Prostate gland (tissue), 2 donors: ENCODE measurements around the gene SGK1. TPM values are rescaled to one million over a fixed set of nuclear protein-coding genes. Genes with fewer than 3 reads are reported as not detected.

Source experiments
- DNase-seq: peaks from one replicate; pipeline ENCODE4 v3.0.0-alpha.2; 2019; ENCODE audit warnings: low spot score
- H3K27ac ChIP-seq, 2 donors: fragments of 200-600 bp; sonication (generic); 2 replicates each; pipeline ENCODE4 v1.5.1; 2017 to 2019
- H3K27me3 ChIP-seq: fragments of 200-600 bp; sonication (generic); replicated peaks from 2 replicates; pipeline ENCODE4 v1.5.1; 2019; ENCODE audit not compliant: insufficient read depth
- H3K36me3 ChIP-seq, 2 donors: fragments of 200-600 bp; sonication (generic); 1 replicate in 1 of 2; 2 replicates in 1 of 2; pipeline versions ENCODE4 v1.5.1 to v1.8.1; 2017 to 2019
- H3K4me1 ChIP-seq: fragments of 200-600 bp; sonication (generic); replicated peaks from 2 replicates; pipeline ENCODE4 v1.5.1; 2019
- H3K4me3 ChIP-seq, 2 donors: fragments of 200-600 bp; sonication (generic); 2 replicates each; pipeline ENCODE4 v1.5.1; 2017 to 2019
- H3K9me3 ChIP-seq: fragments of 200-600 bp; sonication (generic); 2 replicates; pipeline ENCODE4 v1.5.1; 2017
- POLR2A ChIP-seq: fragments of 450-650 bp; IDR thresholded peaks from one replicate; pipeline ENCODE4 v1.6.1; 2016; ENCODE audit warnings: antibody characterized with exemption, mild to moderate bottlenecking
- POLR2AphosphoS5 ChIP-seq: sonication (generic); formaldehyde crosslinking; IDR thresholded peaks from one replicate; pipeline ENCODE4 v1.6.1; 2017; ENCODE audit warnings: antibody characterized with exemption
- WGBS: methylation state at CpG from one replicate; pipeline ENCODE4 v1.1.5; 2018; 5-methylcytosine and 5-hydroxymethylcytosine counted together
- intact Hi-C: fragments of 100-400 bp; cut with DNase I; formaldehyde crosslinking; loops from one replicate; pipeline ENCODE4 v1.14.2; 2022
- total RNA-seq, 2 donors: library from RNA; depleted of rRNA; stranded (reverse); fragments of >200 nt; gene quantifications; one replicate each; pipeline ENCODE4 v1.1.0, GENCODE V29; 2016
- TF ChIP-seq, protein P1 (sequence below), 4 experiments: fragments of 200-600 bp in 2 of 4; fragments of 450-650 bp in 2 of 4; sonication (generic) in 2 of 4; IDR thresholded peaks; 1 replicate in 3 of 4; 2 replicates in 1 of 4; pipeline ENCODE4 v1.5.1; 2016 to 2019; ENCODE audit warnings: antibody characterized with exemption in 4 of 4, mild to moderate bottlenecking in 2 of 4, moderate library complexity in 2 of 4

Gene SGK1
- total RNA-seq, 2 donors from 2014 or later, result 243 to 260 TPM

DNA sequence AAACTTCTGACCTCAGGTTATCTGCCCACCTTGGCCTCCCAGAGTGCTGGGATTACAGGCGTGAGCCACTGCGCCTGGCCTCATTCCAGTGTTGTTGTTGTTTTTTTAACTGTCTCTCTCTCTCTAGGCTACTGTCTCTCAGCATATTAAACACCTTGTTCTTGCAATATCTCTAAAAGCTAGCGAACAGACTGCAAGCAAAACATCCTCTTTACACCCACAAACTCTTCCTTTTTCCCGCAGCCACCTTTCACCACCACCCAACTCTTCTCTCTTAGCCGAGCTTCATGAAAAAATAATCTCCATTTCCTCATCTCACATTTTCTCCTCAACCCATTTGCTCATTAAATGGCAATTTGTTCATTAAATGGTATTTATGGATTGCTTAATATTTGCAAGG lies 45.5 kb downstream of the SGK1 start:
- no peak overlapping the region for H3K27ac ChIP-seq
- no peaks in the 10 kb centered on the region for H3K9me3 ChIP-seq
- no peak overlapping the region for H3K4me3 ChIP-seq
- TF ChIP-seq, protein P1, sequence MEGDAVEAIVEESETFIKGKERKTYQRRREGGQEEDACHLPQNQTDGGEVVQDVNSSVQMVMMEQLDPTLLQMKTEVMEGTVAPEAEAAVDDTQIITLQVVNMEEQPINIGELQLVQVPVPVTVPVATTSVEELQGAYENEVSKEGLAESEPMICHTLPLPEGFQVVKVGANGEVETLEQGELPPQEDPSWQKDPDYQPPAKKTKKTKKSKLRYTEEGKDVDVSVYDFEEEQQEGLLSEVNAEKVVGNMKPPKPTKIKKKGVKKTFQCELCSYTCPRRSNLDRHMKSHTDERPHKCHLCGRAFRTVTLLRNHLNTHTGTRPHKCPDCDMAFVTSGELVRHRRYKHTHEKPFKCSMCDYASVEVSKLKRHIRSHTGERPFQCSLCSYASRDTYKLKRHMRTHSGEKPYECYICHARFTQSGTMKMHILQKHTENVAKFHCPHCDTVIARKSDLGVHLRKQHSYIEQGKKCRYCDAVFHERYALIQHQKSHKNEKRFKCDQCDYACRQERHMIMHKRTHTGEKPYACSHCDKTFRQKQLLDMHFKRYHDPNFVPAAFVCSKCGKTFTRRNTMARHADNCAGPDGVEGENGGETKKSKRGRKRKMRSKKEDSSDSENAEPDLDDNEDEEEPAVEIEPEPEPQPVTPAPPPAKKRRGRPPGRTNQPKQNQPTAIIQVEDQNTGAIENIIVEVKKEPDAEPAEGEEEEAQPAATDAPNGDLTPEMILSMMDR (IDR thresholded peaks at IDR 0.05), result no peak
- TF ChIP-seq POLR2A (no peak), POLR2AphosphoS5 (no peak)
- H3K4me1 ChIP-seq, result no peaks in the 10 kb centered on the region
- intact Hi-C loops, result no loop called here
- 79% methylated on average over 5 of the region's 5 CpGs for WGBS
- H3K27me3 ChIP-seq, result no peaks in the 10 kb centered on the region
- H3K36me3 ChIP-seq, result no peaks in the 10 kb centered on the region
- no peak for DNase-seq

DNA sequence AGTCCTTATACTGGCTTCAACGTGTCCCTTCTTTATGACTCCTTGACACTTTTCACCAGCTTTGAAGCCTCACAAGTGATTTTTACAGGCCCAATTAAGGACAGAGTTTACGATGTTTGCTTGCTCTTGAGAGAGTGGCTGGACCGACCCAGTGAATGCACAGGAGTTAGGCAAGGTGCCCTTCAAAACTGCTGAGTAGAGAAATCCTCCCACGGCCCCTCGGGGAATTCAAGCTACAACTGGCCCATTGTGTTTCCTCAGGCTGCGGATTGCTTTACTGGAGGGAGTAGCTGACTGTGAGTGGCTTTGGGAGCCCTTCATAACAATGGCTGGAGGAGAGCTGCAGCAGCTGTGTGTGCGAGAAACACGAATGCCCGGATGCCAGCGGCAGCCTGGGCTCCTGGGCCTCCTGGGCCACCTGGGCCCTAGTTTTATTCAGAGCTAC lies 50.0 kb downstream of the SGK1 start:
- peak overlapping the region in 1 of 2 donors; percentile 42 for H3K27ac ChIP-seq
- no peaks in the 10 kb centered on the region for H3K4me1 ChIP-seq
- 18% methylated on average over 10 of the region's 10 CpGs for WGBS
- TF ChIP-seq POLR2A (no peak), POLR2AphosphoS5 (peak; percentile 20)
- intact Hi-C loops, result no loop called here
- no peaks in the 10 kb centered on the region for H3K27me3 ChIP-seq
- H3K36me3 ChIP-seq, result no peaks in the 10 kb centered on the region
- H3K4me3 ChIP-seq, result no peak overlapping the region
- no peaks in the 10 kb centered on the region for H3K9me3 ChIP-seq
- peak; percentile 76 for DNase-seq

DNA sequence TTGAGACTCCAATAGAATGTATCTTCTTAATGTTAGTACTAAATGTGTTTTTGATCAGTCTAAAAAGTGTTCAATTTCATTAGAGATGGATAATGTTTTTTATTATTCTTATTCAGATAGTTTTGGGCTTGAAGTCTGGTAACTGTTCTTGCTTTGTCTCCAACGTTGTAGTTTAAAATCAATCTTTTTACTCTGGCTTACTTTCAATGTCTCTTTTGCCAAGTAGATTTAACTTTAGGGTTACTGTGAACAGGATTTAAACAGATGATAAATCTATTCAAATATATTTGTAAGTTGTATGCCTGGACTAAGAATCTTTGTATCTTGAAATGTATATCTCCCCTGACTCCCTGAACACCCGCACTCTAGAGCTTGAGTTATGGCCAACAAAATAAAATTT lies 51.1 kb downstream of the SGK1 start:
- no peaks in the 10 kb centered on the region for H3K36me3 ChIP-seq
- TF ChIP-seq POLR2AphosphoS5, result no peak
- no peak for TF ChIP-seq POLR2A
- TF ChIP-seq, protein P1 (IDR thresholded peaks at IDR 0.05), result no peak
- no peaks in the 10 kb centered on the region for H3K27me3 ChIP-seq
- H3K27ac ChIP-seq, result no peak overlapping the region
- no peak for DNase-seq
- H3K4me1 ChIP-seq, result no peaks in the 10 kb centered on the region
- intact Hi-C loops, result no loop called here
- no peaks in the 10 kb centered on the region for H3K9me3 ChIP-seq
- WGBS, result 54% methylated on average over 2 of the region's 2 CpGs
- no peak overlapping the region for H3K4me3 ChIP-seq

DNA sequence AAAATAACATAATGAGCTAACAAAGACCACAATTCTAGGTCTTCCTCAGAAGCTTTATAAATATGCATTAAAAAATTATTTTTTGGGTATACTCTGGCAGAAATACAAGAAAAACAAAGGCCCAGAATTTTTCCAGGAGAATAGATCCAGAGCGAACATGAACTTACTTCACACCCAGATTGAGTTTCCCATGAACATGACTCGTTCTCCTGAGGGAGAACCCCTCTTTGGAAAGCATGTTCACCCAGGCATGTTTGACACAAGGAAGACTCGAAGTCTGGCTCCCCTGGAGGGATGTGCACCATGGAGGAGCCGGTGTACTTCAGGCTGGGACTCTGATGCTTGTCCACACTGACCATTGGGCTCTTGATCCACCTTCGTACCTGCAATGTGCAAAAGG lies 56.1 kb downstream of the SGK1 start:
- TF ChIP-seq, protein P1 (IDR thresholded peaks at IDR 0.05), result no peak
- Histone ChIP-seq H3K9me3 (no peaks in the 10 kb centered on the region), H3K27me3 (no peaks in the 10 kb centered on the region), H3K4me1 (no peaks in the 10 kb centered on the region), H3K36me3 (no peaks in the 10 kb centered on the region), H3K4me3 (no peak overlapping the region), H3K27ac (no peak overlapping the region)
- WGBS, result 88% methylated on average over 5 of the region's 5 CpGs
- DNase-seq, result no peak
- intact Hi-C loops, result no loop called here

DNA sequence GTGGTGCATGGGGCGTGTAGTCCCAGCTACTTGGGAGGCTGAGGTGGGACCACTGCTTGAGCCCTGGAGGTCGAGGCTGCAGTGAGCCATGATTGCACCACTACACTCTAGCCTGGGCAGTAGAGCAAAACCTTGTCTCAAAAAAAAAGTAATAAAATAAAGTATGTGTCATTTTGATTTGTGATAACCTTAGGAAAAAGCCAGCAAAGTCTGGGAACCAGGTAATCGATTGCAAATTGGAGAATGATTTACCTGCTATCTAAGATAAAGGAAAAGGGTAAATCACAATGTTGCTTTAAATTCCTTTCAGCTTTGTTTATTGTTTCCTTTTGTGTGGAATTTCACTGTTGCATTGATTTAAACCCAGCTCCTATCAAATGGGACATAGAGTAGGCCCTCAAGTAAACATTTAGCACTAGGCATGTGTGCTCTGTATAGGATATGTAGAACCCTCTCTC lies 59.0 kb downstream of the SGK1 start:
- H3K27ac ChIP-seq, result no peak overlapping the region
- intact Hi-C loops, result no loop called here
- no peaks in the 10 kb centered on the region for H3K4me1 ChIP-seq
- H3K27me3 ChIP-seq, result no peaks in the 10 kb centered on the region
- no peaks in the 10 kb centered on the region for H3K36me3 ChIP-seq
- DNase-seq, result no peak
- 91% methylated on average over 3 of the region's 3 CpGs for WGBS
- H3K9me3 ChIP-seq, result no peaks in the 10 kb centered on the region
- no peak for TF ChIP-seq POLR2AphosphoS5
- TF ChIP-seq POLR2A, result no peak
- TF ChIP-seq, protein P1 (IDR thresholded peaks at IDR 0.05), result no peak
- H3K4me3 ChIP-seq, result no peak overlapping the region
